ENCODE data around the gene CTNND2.
A peak's percentile ranks its signal among the peaks of the same experiment; 100 is the strongest.
"Not testable (repeated sequence)": the region's sequence is repeated elsewhere in the genome, so short reads cannot be mapped to it uniquely, and the experiment has no call there.

The CTNND2 gene

DNA sequence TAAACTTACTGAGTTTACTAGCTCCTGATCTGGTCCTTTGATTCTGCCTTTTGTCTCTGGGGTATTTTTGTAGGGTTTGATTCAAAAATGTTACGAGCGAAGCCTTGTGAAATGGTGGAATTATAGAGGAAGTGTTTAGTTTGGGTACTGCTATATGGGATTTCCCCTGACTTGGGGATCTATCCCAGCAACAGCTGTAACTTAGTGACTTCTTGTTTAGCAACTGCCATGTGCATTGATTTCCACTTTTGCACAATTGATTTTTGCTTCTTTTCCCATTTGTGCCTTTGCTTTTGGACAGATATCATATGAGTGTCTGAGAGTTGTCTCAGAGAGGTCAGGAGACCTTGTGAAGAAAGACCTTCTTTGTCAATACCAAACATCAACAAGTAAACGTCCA, 894.7 kb downstream of the CTNND2 start:
- DNase-seq = no peak

DNA sequence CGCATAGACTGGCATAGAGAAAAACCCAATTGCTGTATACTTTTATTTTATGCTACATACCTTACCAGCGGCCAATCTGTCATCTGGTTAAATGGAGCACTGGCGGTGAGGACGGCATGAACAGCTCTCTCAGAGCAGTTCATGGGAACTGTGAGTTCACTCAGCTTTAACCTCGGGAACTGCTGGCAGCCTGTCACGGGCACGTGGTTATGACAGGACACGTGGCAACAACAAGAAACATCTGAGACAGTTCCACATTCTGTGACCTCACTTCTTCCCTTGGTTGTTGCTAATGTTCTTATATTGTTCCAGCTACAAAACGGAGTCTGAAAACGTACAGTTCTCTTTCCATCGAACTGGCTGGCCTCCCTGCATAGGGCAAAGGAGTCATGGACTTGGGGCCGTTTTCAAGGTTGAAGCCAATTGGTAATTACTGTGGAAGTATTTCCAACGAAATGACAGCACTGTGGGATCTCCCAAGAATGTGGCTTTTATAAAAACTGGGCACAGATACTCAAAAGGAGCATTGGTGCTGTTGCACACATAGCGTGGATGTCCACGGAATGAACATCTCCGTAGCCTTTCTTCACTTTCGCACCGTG, 896.9 kb downstream of the CTNND2 start:
- DNase-seq = no peak

DNA sequence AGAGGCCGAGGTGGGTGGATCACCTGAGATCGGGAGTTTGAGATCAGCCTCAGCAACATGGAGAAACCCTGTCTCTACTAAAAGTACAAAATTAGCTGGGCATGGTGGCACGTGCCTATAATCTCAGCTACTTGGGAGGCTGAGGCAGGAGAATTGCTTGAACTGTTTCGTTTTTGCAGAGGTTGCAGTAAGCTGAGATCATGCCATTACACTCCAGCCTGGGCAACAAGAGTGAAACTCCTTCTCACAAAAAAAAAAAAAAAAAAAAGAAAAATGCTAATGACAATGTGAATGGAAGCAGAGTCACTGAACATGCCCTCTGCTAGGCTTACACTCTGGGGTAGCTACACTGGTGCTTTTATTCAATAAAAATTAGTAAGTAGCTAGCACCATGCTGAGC, 899.7 kb downstream of the CTNND2 start:
- not testable (repeated sequence) for DNase-seq

DNA sequence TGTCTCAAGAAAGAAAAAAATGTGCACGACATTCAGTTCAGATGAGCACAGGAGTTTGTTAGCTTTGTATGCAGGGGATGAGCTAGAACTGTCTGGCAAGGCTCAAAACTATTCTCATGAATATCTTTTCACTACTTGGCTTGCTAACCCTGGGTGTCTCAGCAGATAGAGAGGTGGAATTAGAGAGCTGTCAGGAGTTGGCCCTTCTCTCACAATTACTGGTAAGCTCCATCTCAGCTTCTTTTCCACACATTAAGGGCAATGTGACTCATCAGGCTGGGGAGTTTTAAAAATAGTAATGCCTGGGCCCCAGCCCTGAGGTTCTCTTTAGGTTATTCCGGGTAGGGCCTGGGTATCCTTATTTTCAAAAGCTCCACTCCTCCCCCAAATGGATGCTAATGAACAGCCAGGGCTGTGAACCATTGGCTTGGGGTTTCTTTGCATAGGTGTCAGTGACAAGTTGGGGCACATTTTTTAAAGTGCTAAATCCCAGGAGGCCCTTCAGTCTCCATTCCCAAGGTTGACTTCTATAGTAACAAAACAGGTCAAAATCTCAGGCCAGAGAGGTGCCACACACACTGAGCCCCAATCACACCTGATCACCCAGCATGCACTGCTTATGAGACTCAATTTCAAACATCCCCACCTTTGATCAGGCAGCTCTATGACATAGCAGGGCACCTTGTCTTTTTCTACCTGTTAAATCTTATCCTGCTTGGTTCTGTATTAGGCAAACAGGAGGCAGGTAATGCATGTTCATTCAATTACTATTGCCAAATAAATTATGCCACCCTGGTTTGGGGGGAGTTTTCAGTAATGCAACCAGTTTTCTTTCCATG, 903.5 kb downstream of the CTNND2 start:
- no peak for DNase-seq

DNA sequence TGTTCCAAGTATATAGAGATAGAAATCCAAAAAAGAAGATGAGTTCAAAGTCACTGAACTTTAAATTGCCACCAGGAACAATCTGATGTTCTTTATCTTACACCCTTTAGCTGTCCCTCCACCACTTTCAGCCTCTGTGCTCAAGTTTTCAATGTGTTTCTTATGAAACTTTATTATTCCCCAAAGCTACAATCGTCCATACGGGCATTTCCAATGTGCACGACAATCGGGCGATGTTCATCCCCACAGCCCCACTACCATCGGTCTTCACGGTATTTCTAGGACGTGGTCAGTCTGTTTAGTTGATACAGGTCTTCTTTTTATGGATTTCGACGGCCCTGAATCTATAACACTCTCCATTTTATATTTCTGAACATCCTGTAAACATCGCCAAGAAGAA, 904.5 kb downstream of the CTNND2 start:
- DNase-seq = no peak

DNA sequence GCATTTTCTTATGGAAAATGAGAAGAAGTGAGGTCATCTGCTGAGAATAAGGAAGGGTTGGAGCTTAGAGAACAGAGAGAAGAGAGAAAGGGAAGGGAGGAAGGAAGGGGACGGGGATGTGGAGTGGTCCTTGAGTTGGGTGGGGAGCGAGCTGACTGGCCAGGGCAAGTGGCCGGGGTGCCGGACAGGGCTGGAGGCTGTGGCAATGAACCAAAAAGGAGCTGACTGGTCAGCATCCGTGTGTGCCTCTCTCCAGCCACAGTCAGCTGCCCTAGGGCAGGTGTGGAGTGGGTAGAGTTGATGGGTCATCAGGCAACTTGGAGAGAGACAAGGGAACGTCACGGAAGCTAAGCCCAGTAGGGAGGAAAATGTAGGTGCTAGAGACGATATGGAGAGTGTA, 908.4 kb downstream of the CTNND2 start:
- DNase-seq = no peak

DNA sequence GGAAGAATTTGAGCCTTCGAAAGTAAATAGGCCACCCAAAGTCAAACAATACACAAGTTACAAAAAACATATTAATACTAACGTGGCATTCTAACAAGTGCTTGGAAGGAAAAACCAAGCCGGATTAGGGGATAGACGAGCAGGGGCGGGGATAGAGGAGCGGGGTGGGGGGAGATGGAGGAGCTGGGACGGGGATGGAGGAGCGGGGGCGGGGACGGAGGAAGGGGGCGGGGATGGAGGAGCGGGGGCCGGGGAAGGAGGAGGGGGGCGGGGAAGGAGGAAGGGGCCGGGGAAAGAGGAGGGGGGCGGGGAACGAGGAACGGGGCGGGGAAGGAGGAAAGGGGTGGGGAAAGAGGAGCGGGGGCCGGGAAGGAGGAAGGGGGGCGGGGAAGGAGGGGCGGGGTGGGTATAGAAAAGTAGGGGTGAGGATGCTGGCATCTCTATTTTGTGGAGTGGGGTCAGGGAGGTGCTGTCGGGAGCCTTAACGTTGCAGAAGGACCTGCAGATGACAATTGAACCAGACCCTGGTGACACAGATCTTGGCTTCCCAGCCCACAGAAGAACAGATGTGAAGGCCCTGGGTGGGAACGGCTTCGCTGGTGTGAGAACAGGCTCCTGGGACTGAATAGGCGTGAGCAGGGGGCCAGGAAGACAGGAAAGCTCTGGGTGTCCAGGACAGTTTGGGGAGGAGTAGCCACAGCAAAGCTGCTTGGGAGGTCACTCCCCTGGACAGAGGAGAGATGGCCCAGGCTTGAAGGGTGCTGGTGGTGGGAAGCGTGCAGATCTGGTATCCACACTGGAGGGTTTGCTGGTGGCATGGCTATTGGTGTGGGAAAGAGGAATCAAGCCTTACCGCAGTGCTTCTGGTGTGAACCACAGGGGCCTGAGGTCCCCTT, 909.9 kb downstream of the CTNND2 start:
- no peak for DNase-seq

DNA sequence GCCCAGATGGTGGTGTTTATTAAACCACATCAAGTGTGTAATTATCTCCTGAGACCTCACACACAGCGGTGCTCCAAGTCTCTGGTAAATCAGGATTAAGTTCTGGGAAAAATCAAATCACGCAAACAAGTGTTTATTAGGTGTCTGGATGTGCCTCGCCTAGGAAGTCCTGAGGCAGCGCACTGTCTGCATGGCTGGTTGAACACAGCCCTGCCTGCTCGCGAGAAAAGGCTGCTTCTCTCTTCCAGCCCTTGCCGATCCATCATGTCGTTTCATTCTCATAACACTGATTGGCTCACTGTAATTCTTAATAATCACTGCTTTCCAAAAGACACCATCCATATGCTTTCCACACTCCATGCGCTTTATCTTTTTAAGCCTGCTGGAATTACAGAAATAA, 913.6 kb downstream of the CTNND2 start:
- DNase-seq = no peak

DNA sequence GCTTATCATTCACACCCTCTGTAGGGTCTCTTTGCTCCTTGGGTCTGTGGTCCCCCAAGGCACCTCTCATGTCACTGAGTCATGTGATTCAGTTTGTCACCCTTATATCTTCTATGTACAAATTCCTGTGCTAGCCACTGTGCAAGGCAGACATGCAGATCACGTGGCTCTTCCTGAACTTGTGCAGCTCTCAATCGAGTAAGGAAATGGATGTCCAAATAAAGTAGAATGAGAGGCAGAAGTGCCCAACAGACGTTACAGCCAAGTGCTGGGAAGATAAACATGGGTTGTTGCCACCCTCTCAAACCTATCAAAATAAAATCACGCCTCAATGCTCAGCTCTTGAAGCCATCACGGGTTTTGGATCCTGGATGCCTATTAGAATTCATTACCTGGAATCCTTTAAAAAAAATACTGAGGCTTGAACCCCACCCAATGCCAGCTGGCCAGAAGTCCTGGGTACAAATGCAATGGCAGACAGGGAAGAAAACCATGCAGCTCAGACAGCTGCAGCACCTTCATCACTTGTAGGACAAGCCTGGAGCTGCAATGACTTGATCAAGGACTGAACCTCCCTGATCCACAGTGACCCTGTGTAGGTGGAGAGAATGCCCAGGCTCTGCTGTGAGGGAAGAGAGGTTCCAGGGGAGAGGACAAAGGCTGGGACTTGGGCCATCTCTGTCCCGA, 914.5 kb downstream of the CTNND2 start:
- DNase-seq = no peak

DNA sequence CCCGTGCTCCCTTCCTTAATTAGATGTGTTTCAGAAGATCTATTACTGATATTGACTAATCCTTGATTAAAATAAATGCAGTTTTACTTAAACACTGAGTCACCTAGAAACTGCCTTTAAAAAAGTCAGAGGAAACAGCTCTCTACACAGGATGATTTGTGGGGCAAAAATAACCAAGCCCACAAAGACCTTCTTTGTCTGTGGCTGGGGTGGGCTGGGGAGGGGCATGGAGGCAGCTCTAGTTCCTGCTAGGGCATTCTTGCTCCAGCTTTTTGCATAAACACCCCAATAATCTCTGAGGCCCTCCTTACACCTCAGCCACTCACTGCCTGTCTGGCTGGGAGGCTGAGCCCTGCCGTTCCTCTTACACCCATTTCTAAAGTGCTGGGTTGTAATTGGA, 915.6 kb downstream of the CTNND2 start:
- DNase-seq = no peak

DNA sequence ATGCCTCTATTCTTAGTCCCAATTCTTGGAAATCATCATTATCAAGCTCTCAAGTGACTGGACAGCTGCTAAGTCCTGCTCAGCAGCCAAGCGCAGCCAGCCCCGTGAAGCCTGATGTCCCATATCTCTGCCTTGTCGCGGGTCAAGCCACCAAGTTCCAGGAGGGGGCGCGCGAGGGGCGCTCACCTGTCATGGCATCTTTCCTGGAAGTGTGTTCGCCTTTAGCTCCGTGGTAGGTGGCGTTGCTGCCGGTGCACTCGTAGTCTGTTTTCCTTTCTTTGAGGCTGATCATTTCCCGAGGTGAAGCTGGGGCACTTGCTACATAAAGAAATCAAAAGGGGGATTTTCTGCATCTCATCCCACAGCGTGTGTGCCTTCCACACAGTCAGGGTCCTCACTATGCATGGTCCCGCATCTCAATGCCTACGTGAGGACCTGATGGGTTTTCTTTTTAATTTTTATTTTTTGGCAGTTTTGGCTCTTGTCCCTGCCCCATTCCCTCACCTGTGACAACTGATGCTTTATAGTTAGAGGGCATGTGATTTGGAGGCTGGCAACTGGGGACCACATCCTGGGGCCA, 916.2 kb downstream of the CTNND2 start:
- DNase-seq = peak; percentile 78 to 83

DNA sequence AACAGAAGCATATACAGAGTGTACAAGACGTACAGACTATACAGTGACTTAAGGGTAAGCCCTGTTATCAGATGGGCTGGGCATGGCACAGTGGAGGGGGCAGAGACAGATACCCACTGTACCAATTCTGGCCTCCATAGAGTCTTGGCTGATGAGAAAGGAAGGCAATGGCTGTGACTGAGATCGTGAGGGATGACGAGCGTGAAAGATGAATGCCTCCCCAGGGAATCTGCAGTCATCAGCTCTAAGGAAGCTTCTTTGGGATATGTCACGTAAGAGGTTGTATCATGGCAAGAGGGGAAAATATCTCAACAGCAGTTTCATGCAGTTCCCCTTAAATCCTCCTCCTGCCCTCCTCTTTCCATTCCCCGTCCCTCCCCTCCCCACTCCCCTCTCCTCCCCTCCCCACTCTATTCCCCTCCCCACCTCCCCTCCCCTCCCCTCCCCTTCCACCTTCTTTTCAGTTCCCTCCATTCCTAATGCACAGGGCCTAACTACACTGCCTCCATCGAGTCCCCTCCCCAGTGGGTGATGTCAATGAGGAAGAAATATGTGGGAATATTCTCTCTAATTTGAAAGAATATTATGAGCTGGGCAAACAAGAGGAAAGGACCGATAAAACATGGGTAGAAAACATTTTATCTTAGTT, 916.8 kb downstream of the CTNND2 start:
- no peak for DNase-seq

DNA sequence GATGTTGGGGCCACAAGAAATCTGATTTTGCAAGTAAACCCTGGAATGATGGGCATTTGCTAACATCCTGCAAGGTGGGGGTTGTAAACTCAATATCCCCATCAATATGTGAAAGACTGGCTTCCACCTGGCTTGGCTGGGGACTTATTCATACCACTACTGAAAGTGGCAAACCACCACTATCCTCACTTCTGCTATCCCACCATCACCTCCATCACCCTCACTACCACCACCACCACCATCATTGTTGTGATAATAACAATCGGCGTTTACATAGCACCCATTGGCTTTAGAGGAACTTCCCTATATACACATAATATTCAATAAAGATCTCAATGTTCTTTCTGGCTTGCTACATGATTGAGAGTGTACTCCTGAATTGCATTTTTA, 918.5 kb downstream of the CTNND2 start:
- no peak for DNase-seq

DNA sequence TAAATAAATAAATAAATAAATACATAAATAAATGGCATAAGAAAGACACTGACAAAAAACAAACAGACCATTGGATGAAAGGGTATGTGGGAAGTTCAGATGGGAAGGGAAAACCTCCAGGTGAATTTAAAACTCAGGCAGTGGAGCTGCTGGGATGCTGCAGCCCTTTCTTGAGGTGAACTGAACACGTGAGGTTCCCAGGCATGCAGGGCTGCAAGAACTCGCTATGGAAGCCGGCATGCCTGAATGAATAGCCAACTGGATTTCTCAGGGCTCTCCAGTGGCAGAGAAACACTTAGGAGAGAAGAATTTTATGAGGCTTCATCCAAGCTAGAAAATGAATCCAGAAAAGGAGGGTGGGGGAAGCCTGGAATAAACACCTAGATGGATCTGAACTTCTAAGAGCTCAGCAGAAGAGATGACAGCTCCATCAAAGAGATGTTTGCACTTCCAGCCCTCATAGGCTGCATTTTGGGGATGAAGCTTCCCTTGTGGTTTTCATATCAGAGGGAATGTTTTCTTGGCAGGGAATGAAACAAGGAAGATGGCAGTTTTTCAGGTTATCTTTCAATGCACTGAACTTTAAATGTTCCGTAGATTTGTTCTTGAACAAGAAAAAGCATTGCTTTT, 919.0 kb downstream of the CTNND2 start:
- no peak for DNase-seq

DNA sequence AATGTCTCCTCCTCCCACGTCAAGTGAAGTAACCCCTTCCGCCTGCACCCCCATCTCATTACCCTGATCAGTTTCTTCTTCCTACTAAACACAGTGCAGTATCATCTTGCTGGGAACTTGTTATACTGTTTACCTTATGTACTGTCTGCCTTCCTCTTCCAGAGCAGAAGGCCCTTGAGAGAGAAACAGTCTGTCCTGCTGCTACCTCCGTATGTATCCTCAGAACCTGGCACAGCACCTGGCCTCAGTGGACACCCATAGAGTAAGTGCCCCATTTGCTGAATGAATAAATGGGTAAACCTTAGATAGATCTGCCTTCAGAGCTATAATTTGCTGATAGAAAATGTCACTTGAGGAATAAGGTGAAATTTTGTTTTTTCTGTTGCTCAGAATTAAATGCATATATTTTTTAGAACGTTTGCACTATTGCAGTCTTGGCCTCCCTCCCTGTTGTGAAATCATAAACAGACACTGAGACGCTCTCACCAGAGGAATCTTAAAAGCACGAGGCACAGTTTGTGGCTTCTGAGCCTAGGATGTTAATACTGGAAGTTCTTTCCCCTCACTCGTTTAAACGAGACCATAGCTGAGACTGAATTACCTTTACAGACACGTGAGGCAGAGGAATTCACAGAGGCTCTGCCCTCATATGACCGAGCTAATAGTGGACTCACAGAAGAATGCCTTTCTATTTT, 920.1 kb downstream of the CTNND2 start:
- DNase-seq = no peak

DNA sequence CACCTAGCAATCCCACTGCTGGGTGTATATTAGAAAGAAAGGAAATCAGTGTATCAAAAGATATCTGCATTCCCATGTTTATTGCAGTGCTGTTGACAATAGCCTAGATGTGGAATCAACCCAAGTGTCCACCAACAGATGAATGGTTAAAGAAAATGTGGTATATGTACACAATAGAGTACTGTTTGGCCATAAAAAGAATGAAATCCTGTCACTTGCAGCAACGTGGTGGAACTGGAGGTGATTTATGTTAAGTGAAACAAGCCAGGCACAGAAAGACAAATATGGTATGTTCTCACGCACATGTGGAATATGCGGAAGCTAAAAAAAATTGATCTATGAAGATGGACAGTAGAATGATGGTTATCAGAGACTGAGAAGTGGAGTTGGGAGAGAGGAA, 921.6 kb downstream of the CTNND2 start:
- no peak for DNase-seq

DNA sequence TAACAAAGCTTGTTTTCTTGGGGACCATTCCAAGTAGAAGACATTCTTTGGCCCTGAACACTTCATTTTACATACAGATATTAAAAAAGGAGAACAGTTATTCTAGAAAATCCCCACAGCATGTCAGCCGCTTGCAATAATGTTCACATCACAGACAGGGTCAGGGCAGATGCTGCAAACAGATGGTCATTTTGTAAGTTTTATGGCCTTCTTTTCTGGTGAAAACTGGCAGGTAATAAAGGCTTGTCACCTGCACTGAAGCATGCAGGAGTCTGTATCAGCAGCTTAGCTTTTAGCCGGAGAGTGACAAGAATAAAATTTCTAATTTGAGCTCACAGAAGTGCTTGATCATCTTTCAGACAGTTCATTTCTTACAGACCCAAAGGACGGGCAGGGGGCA, 922.3 kb downstream of the CTNND2 start:
- no peak for DNase-seq

DNA sequence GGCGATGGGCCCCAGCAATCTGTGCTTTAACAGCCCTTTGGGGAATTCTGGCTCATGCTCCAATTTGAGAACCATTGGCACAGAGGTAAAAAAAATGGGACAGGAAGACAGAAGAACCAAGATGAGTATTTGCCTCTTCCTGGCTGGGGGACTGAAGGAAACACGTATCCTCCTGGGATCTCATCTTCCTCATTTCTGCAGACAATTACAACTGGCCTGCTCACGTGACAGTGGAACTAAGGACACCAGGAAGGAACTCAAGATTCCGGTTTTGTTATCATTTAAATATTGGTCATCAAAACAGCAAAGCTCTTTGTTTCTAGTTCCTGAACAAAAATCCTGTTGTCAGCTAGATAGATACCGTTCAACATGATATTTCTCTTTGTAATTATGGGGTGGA, 927.2 kb downstream of the CTNND2 start:
- DNase-seq = no peak

DNA sequence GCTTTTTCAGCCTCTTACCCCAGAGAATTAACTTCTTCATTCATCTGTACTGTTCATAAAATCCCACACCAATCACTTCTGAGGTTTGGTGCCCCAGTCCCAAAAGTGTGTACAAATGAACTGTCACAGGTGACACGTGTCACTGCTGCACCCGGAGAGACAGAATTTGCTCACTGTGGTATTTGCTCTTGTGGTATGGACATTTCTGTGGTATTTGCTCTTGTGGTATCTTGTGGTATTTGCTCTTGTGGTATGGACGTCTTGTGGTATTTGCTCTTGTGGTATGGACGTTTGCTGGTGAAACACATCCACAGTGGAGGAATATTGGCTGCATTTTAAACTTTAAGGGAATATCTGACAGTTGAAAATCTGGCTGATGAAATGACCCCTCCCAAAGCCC, 928.3 kb downstream of the CTNND2 start:
- DNase-seq = no peak

DNA sequence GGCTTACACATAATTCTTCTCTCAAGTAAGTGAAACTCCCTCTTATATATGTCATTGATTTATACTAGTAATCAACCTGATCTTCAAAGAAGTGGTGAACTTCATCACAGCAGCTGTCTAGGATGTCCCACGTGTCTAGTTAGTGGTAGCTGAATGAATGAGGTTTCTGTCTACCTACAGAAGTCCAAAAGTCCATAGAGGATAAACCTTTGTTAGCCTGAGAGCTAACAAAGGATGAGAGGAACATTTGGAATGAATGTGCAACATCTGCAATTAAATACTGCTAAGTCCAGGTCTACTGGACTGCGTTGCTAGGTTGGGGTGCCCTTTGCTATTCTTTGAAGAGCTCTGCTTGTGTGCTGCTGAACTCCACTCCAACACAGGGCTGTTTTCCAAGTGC, 929.4 kb downstream of the CTNND2 start:
- DNase-seq = no peak

DNA sequence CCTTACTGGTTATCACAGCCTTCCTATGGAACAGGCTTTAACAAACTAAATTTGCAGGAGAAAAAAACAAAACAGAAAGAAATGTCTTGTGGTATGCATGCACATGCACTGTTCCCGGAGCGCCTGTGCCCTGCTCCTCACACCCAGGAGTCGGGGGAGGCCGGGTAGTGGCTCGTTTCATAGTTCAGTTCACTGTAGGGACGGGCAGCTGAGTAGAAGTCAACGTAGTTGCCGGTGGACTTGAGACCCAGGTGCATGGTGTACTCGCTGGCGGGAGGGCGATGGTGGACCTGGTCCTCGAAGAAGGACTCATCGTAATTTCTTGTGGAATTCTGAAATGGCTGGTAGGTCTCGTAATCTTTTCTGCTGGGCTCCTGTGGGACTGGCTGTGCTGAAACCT, 930.9 kb downstream of the CTNND2 start:
- no peak for DNase-seq
